SW480 (cell line): Measurements from ENCODE around the gene RILP.
A peak's percentile ranks its signal among the peaks of the same experiment; 100 is the strongest.

Experiments used
- DNase-seq: peaks from one replicate; pipeline ENCODE4 v3.0.0-alpha.2; 2016; ENCODE audit warnings: low spot score

RILP gene

GRCh38 chr17:1629504-1630310 lies 20.0 kb downstream of the RILP start:
- peak; percentile 55 for DNase-seq

GRCh38 chr17:1628856-1629503 lies 20.7 kb downstream of the RILP start:
- DNase-seq: peak; percentile 93

- DNase-seq: peak; percentile 75
Measured at GRCh38 chr17:1627982-1628855, 21.4 kb downstream of the RILP start, which contains the start of gene SLC43A2. Gene SLC43A2, minus strand, starts transcription at chr17:1628834. Its CDS starts 960 bp downstream, at chr17:1627874.

- DNase-seq: no peak
Measured at GRCh38 chr17:1627182-1627981, 22.3 kb downstream of the RILP start.

GRCh38 chr17:1626333-1626732 lies 23.3 kb downstream of the RILP start:
- no peak for DNase-seq

- DNase-seq: no peak
Measured at GRCh38 chr17:1625581-1625980, 24.1 kb downstream of the RILP start.

- no peak for DNase-seq
Measured at GRCh38 chr17:1625053-1625452, 24.6 kb downstream of the RILP start.

- no peak for DNase-seq
Measured at GRCh38 chr17:1624650-1625049, 25.0 kb downstream of the RILP start.

GRCh38 chr17:1623057-1623630 lies 26.5 kb downstream of the RILP start:
- DNase-seq: no peak

- no peak for DNase-seq
Measured at GRCh38 chr17:1621273-1621954, 28.3 kb downstream of the RILP start.

GRCh38 chr17:1620486-1620885 lies 29.2 kb downstream of the RILP start:
- DNase-seq: no peak

- no peak for DNase-seq
Measured at GRCh38 chr17:1617620-1618174, 32.0 kb downstream of the RILP start.

- no peak for DNase-seq
Measured at GRCh38 chr17:1616101-1616500, 33.6 kb downstream of the RILP start.

- DNase-seq: no peak
Measured at GRCh38 chr17:1612400-1612799, 37.3 kb downstream of the RILP start.

GRCh38 chr17:1611715-1612114 lies 38.0 kb downstream of the RILP start:
- DNase-seq: no peak

- DNase-seq: no peak
Measured at GRCh38 chr17:1608676-1609075, 41.0 kb downstream of the RILP start.

- DNase-seq: no peak
Measured at GRCh38 chr17:1607971-1608320, 41.7 kb downstream of the RILP start.

GRCh38 chr17:1606352-1606985 lies 43.2 kb downstream of the RILP start:
- DNase-seq: no peak

GRCh38 chr17:1605681-1606351 lies 43.9 kb downstream of the RILP start:
- no peak for DNase-seq
